Smooth muscle cell (in vitro differentiated cells): ENCODE results near the gene ZNF24. TPM values are rescaled to one million over a fixed set of nuclear protein-coding genes. Genes with fewer than 3 reads are reported as not detected.

ENCODE experiments used
- DNase-seq: peaks from one replicate; lab custom pipeline; 2025; ENCODE audit not compliant: unreplicated experiment; lab: John Stamatoyannopoulos, UW
- H2AFZ ChIP-seq: fragments of 200-600 bp; sonication (generic); 2 replicates; pipeline ENCODE4 v1.6.0; 2016; ENCODE audit warnings: antibody characterized with exemption, low read depth, mild to moderate bottlenecking
- H3F3A ChIP-seq: fragments of 200-600 bp; sonication (generic); 2 replicates; pipeline ENCODE4 v1.6.0; 2017; ENCODE audit warnings: antibody characterized with exemption, low read depth
- H3K27ac ChIP-seq: fragments of 200-600 bp; sonication (generic); 2 replicates; pipeline ENCODE4 v1.5.1; 2016; ENCODE audit warnings: low read depth, mild to moderate bottlenecking
- H3K27me3 ChIP-seq: fragments of 200-600 bp; sonication (generic); 2 replicates; pipeline ENCODE4 v1.6.1; 2016; ENCODE audit warnings: low read depth, mild to moderate bottlenecking
- H3K36me3 ChIP-seq: fragments of 200-600 bp; sonication (generic); 2 replicates; pipeline ENCODE4 v1.5.1; 2016; ENCODE audit warnings: low read depth
- H3K4me1 ChIP-seq: fragments of 200-600 bp; sonication (generic); 2 replicates; pipeline ENCODE4 v1.5.1; 2016; ENCODE audit warnings: low read depth
- H3K4me2 ChIP-seq: fragments of 200-600 bp; sonication (generic); 2 replicates; pipeline ENCODE4 v1.6.0; 2016; ENCODE audit warnings: mild to moderate bottlenecking
- H3K4me3 ChIP-seq: fragments of 200-600 bp; sonication (generic); 2 replicates; pipeline ENCODE4 v1.5.1; 2016; ENCODE audit warnings: mild to moderate bottlenecking
- H3K79me2 ChIP-seq: fragments of 200-600 bp; sonication (generic); 2 replicates; pipeline ENCODE4 v1.6.0; 2016; ENCODE audit warnings: low read depth, mild to moderate bottlenecking
- H3K9ac ChIP-seq: fragments of 200-600 bp; sonication (generic); 2 replicates; pipeline ENCODE4 v1.6.0; 2016; ENCODE audit warnings: low read depth
- H3K9me3 ChIP-seq: fragments of 200-600 bp; sonication (generic); replicated peaks from 2 replicates; pipeline ENCODE4 v1.5.1; 2016; ENCODE audit warnings: low read depth
- H4K20me1 ChIP-seq: fragments of 200-600 bp; sonication (generic); 2 replicates; pipeline ENCODE4 v1.6.0; 2016; ENCODE audit warnings: low read depth
- CTCF ChIP-seq: fragments of 200-600 bp; sonication (generic); IDR thresholded peaks from 2 replicates; pipeline ENCODE4 v1.5.1; 2017; ENCODE audit warnings: borderline replicate concordance, mild to moderate bottlenecking, antibody characterized with exemption; ENCODE audit not compliant: insufficient read depth, poor library complexity, severe bottlenecking
- WGBS: methylation state at CpG from one replicate; pipeline ENCODE4 v1.1.7; 2016; ENCODE audit warnings: low lambda C conversion rate; 5-methylcytosine and 5-hydroxymethylcytosine counted together
- polyA plus RNA-seq: library from polyadenylated mRNA; unstranded; fragments of >200 nt; fragmentation: Nextera tagmentation; extraction: Ambion mirVana; gene quantifications from 2 replicates; pipeline ENCODE4 v1.2.1, GENCODE V29; 2016
- total RNA-seq: library from RNA; depleted of rRNA; stranded (reverse); fragments of >200 nt; gene quantifications from 2 replicates; pipeline ENCODE4 v1.2.3, GENCODE V29; 2014

The ZNF24 gene
- total and polyA plus RNA-seq, 2 experiments from 2014 or later = 26.2 to 40.8 TPM

GRCh38 chr18:35284841-35285240 is 59.4 kb downstream of the ZNF24 start:
- no peak overlapping the region for H3K4me2 ChIP-seq
- no peak overlapping the region for H3K4me3 ChIP-seq
- H3K9ac ChIP-seq = no peak overlapping the region
- H2AFZ ChIP-seq = no peak overlapping the region
- H4K20me1 ChIP-seq = no peaks in the 10 kb centered on the region
- TF ChIP-seq CTCF = no peak
- 98% methylated on average over 3 of the region's 3 CpGs for WGBS
- no peak overlapping the region for H3K27ac ChIP-seq
- no peaks in the 10 kb centered on the region for H3K36me3 ChIP-seq
- H3F3A ChIP-seq = no peaks in the 10 kb centered on the region
- DNase-seq = no peak
- peaks cover 3% of the 10 kb centered on the region for H3K9me3 ChIP-seq
- no peaks in the 10 kb centered on the region for H3K27me3 ChIP-seq
- H3K79me2 ChIP-seq = peaks cover 47% of the 10 kb centered on the region
- H3K4me1 ChIP-seq = peaks cover 6% of the 10 kb centered on the region

GRCh38 chr18:35283923-35284794 is 60.1 kb downstream of the ZNF24 start:
- Histone ChIP-seq H3K4me1 (peaks cover 2% of the 10 kb centered on the region), H3K4me2 (no peak overlapping the region), H3K36me3 (no peaks in the 10 kb centered on the region), H2AFZ (no peak overlapping the region), H3K27me3 (no peaks in the 10 kb centered on the region), H3F3A (no peaks in the 10 kb centered on the region), H3K9me3 (peaks cover 5% of the 10 kb centered on the region), H3K79me2 (peaks cover 41% of the 10 kb centered on the region), H4K20me1 (no peaks in the 10 kb centered on the region), H3K4me3 (no peak overlapping the region), H3K9ac (no peak overlapping the region), H3K27ac (no peak overlapping the region)
- TF ChIP-seq CTCF = no peak
- DNase-seq = no peak
- whole genome bisulfite sequencing = 94% methylated on average over 7 of the region's 7 CpGs

- Histone ChIP-seq H3K27ac (peak overlapping the region; percentile 58), H3F3A (no peaks in the 10 kb centered on the region), H3K9ac (no peak overlapping the region), H3K4me3 (no peak overlapping the region), H3K4me1 (no peaks in the 10 kb centered on the region), H3K9me3 (peaks cover 6% of the 10 kb centered on the region), H3K36me3 (no peaks in the 10 kb centered on the region), H2AFZ (no peak overlapping the region), H3K27me3 (no peaks in the 10 kb centered on the region), H3K4me2 (no peak overlapping the region), H4K20me1 (no peaks in the 10 kb centered on the region), H3K79me2 (peaks cover 27% of the 10 kb centered on the region)
- TF ChIP-seq CTCF = no peak
- DNase-seq = no peak
- 33% methylated on average over 1 of the region's 1 CpG for WGBS
Observed at GRCh38 chr18:35282353-35282752, 61.9 kb downstream of the ZNF24 start.

Other genes starting within 250 kb of the ZNF24 start
- gene ZNF397, start 103.4 kb downstream of the ZNF24 start, total RNA-seq = 11.8 and 14.6 TPM in 2 replicates
- 5.3 and 6.3 TPM in 2 replicates for gene ZNF397, start 103.4 kb downstream of the ZNF24 start, polyA plus RNA-seq
- gene ZSCAN30, start 54.2 kb downstream of the ZNF24 start, total RNA-seq = 10.3 and 13.4 TPM in 2 replicates
- gene ZSCAN30, start 54.2 kb downstream of the ZNF24 start, polyA plus RNA-seq = 3.7 and 7.2 TPM in 2 replicates
- gene ZNF396, start 32.9 kb upstream of the ZNF24 start, total RNA-seq = 2.0 and 3.1 TPM in 2 replicates
- 1.9 and 2.5 TPM in 2 replicates for gene ZNF396, start 32.9 kb upstream of the ZNF24 start, polyA plus RNA-seq
- gene INO80C, start 153.5 kb upstream of the ZNF24 start, total RNA-seq = 4.8 and 6.8 TPM in 2 replicates
- gene INO80C, start 153.5 kb upstream of the ZNF24 start, polyA plus RNA-seq = 13.9 and 19.2 TPM in 2 replicates
- gene GALNT1, start 237.3 kb upstream of the ZNF24 start, total RNA-seq = 151 and 193 TPM in 2 replicates
- gene GALNT1, start 237.3 kb upstream of the ZNF24 start, polyA plus RNA-seq = 195 and 217 TPM in 2 replicates